ENCODE measurements around the gene IGDCC3. TPM values are rescaled to one million over a fixed set of nuclear protein-coding genes. Genes with fewer than 3 reads are reported as not detected.

Gene IGDCC3
- total and polyA plus RNA-seq, 2 of the 8 experiments (the other 6 are each of a cell fraction or from before 2014, with no cell fraction given), result 26.8 to 45.7 TPM

DNA sequence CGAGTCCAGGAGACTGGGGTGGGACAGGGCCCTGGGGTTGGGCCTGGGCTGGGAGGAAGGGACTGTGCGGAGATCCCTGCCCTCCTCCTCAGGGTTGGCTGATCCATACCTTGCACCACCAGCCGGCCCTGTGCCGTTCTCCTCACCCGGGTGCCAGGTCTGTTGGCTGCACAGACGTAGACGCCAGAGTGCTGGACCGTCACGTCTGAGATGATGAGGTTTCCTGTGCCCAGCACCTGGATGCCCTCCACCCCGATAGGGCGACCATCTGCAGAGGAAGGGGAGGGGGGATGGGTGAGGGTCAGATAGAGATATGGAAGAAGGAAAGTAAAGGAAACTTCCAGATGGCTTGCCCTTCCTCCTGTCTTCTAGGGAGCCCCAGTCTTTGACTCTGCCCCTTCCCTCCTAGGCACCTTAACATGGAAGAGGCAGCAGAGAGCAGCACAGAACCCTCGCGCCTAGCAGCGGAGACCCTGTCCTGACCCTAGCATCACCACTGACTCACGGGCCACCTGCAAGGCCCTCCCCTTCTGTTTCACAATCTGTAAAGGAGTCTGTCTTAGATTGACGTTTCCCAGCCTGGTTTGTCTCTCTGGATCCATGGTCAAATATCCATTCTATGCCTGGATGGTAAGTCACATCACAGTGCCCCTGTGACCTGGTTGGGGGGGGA is 44.5 kb downstream of the IGDCC3 start:
- Histone ChIP-seq H4K20me1 (replicated peaks in 1 of 2; ENCODE audit: control insufficient read depth in 1 of 2, insufficient read depth in 2 of 2, low read length in 2 of 2) (peaks cover 4 to 7% of the 10 kb centered on the region in 2 experiments), H2BK12ac (ENCODE audit: low read depth, low read length) (no peak overlapping the region), H3K4me1 (replicated peaks in 1 of 4; ENCODE audit: control insufficient read depth in 3 of 4, insufficient read depth in 4 of 4, low read length in 3 of 4) (peaks cover 20 to 42% (median 30%) of the 10 kb centered on the region in 4 experiments), H3K23ac (ENCODE audit: insufficient read length) (no peak overlapping the region), H3K27me3 (replicated peaks in 1 of 4; ENCODE audit: control insufficient read depth in 3 of 4, extremely low read depth in 1 of 4, insufficient read depth in 3 of 4, low read length in 3 of 4) (no peaks in the 10 kb centered on the region), H3K9me3 (ENCODE audit: insufficient read depth in 2 of 2, low read depth in 1 of 2, low read length in 1 of 2) (no peaks in the 10 kb centered on the region), H3K4me2 (ENCODE audit: insufficient read depth in 1 of 2, low read depth in 2 of 2, low read length in 2 of 2) (peak overlapping the region in 1 of 2 experiments; percentile 6; a peak in 1 of 4 replicates), H3K9ac (replicated peaks in 1 of 4; ENCODE audit: extremely low read depth in 1 of 4, low read depth in 3 of 4, low read length in 3 of 4) (no peak overlapping the region), H3K18ac (ENCODE audit: extremely low read depth, low read length) (no peak overlapping the region), H3K14ac (ENCODE audit: insufficient read length) (no peak overlapping the region), H3K4me3 (ENCODE audit: extremely low read depth in 1 of 4, insufficient read depth in 2 of 4, low read depth in 3 of 4, low read length in 4 of 4) (no peak overlapping the region), H2BK20ac (ENCODE audit: low read length) (no peak overlapping the region), H3K79me2 (ENCODE audit: control insufficient read depth in 1 of 2, insufficient read depth in 2 of 2, low read length in 2 of 2) (no peaks in the 10 kb centered on the region), H4K5ac (ENCODE audit: insufficient read length, low read depth, low read length) (no peak overlapping the region), H3K79me1 (ENCODE audit: low read depth, low read length) (peaks cover 4% of the 10 kb centered on the region), H2BK120ac (replicated peaks; ENCODE audit: low read depth, low read length) (no peak overlapping the region), H2AFZ (ENCODE audit: low read length) (no peak overlapping the region), H3K56ac (replicated peaks; ENCODE audit: insufficient read length, low read depth, low read length) (no peak overlapping the region), H2BK15ac (ENCODE audit: low read length) (peak overlapping the region; percentile 53; the same call in 1 of the 2 replicates), H3K4ac (replicated peaks; ENCODE audit: insufficient read length, low read depth, low read length) (no peak overlapping the region), H3K36me3 (ENCODE audit: control insufficient read depth in 2 of 4, insufficient read depth in 4 of 4, low read length in 3 of 4) (peaks cover 3 to 8% (median 6%) of the 10 kb centered on the region in 4 experiments; a peak in 5 of 8 replicates), H3K27ac (ENCODE audit: low read depth, low read length) (no peak overlapping the region), H3K23me2 (ENCODE audit: low read depth, low read length) (no peaks in the 10 kb centered on the region), H4K91ac (replicated peaks; ENCODE audit: insufficient read length, low read length) (no peak overlapping the region), H2AK5ac (ENCODE audit: low read depth, low read length) (peak overlapping the region; percentile 54; the same call in 1 of the 2 replicates), H2BK5ac (ENCODE audit: low read depth, low read length) (no peak overlapping the region), H4K8ac (ENCODE audit: extremely low read depth, insufficient read depth, low read length) (no peak overlapping the region)
- FAIRE-seq (no peak), DNase-seq (ENCODE audit: low read depth in 1 of 2, low spot score in 2 of 2) (no peak)
- ChIA-PET CTCF (ENCODE audit: partially characterized antibody) (interaction anchor here (1.5 to 4.8 kb wide), 4 partner anchors 10 to 52 kb away, joined by 6 to 32 read pairs (median 13); no protein-coding TSS in a partner anchor), POLR2A (ENCODE audit: partially characterized antibody) (interaction anchor here (1.2 to 4.3 kb wide), 3 partner anchors 8 to 34 kb away, joined by 3 to 20 read pairs (median 8); no protein-coding TSS in a partner anchor)
- WGBS, 2 experiments (ENCODE audit: extremely low coverage in 1 of 2, insufficient coverage in 1 of 2, insufficient read length in 1 of 2, insufficient replicate concordance in 2 of 2, low coverage in 1 of 2, low lambda C conversion rate in 2 of 2, missing lambda C conversion rate in 1 of 2), result 83% methylated on average over 14 of the region's 16 CpGs; no CpG with 5 or more reads in 1 of the 2 experiments
- TF ChIP-seq RFX5 (IDR thresholded peaks at IDR 0.05; ENCODE audit: borderline replicate concordance, low read depth, low read length) (no peak), KDM5A (IDR thresholded peaks at IDR 0.05; ENCODE audit: low read length) (no peak), POLR2AphosphoS5 (IDR thresholded peaks at IDR 0.05; ENCODE audit: low read depth, low read length) (no peak), RBBP5 (IDR thresholded peaks at IDR 0.05; ENCODE audit: borderline replicate concordance, low read depth, low read length) (no peak), RAD21 (IDR thresholded peaks at IDR 0.05 in 1 of 2, conservative IDR thresholded peaks at IDR 0.05 in 1 of 2; ENCODE audit: low read depth in 2 of 2, low read length in 2 of 2) (no peak), NANOG (IDR thresholded peaks at IDR 0.05; ENCODE audit: insufficient read depth, low read depth, low read length, poor library complexity, severe bottlenecking) (no peak), EP300 (IDR thresholded peaks at IDR 0.05; ENCODE audit: borderline replicate concordance in 1 of 2, low read depth in 2 of 2, low read length in 2 of 2) (no peak), SRF (IDR thresholded peaks at IDR 0.05; ENCODE audit: low read depth, low read length) (no peak), SIX5 (IDR thresholded peaks at IDR 0.05; ENCODE audit: low read depth, low read length) (no peak), YY1 (IDR thresholded peaks at IDR 0.05; ENCODE audit: low read depth, low read length) (no peak), ZNF274 (IDR thresholded peaks at IDR 0.05; ENCODE audit: borderline replicate concordance, extremely low read depth, low read length) (no peak), CREB1 (IDR thresholded peaks at IDR 0.05) (no peak)

All from H1 (cell line).